Retina (tissue), 1 donor: Measurements from ENCODE around the gene RSAD2.
A peak's percentile ranks its signal among the peaks of the same experiment; 100 is the strongest.
"Not testable (repeated sequence)": the region's sequence is repeated elsewhere in the genome, so short reads cannot be mapped to it uniquely, and the experiment has no call there.

Experiments
- DNase-seq: peaks from one replicate; pipeline ENCODE4 v3.0.0-alpha.2; 2016

Gene RSAD2, protein sequence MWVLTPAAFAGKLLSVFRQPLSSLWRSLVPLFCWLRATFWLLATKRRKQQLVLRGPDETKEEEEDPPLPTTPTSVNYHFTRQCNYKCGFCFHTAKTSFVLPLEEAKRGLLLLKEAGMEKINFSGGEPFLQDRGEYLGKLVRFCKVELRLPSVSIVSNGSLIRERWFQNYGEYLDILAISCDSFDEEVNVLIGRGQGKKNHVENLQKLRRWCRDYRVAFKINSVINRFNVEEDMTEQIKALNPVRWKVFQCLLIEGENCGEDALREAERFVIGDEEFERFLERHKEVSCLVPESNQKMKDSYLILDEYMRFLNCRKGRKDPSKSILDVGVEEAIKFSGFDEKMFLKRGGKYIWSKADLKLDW

DNA sequence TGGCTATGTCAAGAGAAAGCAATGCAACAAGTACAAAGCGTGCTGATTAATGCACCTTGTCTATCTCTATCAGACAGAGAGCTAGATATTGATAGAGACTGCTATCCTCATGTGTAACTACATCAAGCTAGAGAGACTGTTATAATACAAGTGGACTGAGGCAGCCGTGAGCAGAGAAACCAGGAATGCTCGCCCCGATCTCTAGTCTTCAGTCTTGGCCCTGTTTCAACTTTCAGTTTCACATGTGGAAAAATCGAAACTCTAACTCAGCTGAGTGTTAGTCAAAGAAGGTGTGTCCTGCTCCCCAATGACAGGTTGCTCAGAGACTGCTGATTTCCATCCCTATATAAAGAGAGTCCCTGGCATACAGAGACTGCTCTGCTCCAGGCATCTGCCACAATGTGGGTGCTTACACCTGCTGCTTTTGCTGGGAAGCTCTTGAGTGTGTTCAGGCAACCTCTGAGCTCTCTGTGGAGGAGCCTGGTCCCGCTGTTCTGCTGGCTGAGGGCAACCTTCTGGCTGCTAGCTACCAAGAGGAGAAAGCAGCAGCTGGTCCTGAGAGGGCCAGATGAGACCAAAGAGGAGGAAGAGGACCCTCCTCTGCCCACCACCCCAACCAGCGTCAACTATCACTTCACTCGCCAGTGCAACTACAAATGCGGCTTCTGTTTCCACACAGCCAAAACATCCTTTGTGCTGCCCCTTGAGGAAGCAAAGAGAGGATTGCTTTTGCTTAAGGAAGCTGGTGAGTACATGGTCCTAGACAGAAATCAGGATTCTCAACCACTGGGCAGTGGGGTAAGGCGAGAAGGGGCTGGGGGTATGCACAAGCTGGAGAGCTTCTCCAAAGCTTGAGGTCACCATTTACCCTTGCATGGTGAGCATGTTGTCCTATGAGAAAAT lies at the start of gene RSAD2:
TSS of gene RSAD2 (plus strand) at position 376 of the 903 bp plus-strand sequence. CDS start at position 400, 24 bp downstream.
- DNase-seq = no peak

DNA sequence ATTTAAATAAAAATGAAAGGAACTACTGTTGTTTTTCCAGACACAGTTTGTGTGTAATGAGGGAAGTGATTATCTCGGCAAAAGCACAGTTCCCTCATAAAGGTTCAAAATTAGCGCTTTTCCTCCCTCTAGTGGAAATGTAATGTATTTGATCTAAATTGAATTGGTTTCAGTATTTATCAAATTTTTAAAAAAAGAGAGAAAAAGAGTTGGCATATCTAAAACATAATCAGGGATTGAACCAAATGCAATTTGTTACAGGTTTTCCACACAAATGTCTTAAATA lies 49.3 kb upstream of the RSAD2 start:
- no peak for DNase-seq

DNA sequence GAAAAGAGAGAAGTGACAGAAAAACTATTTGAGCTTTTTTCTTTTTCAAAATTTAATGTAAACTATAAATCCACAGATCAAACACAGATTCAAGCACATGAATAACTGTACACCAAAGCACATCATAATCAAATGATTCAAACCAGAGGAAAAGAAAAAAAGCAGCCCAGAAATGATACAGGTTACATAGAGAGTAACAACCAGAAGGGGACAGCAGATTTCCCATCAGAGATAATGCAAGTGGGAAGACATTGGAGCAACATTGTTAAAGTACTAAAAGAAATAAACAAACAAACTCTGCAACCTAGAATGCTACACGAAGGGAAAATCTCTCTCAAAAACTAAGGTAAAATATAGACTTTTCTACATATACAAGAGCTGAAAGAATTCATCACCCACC lies 46.3 kb upstream of the RSAD2 start:
- DNase-seq = no peak

DNA sequence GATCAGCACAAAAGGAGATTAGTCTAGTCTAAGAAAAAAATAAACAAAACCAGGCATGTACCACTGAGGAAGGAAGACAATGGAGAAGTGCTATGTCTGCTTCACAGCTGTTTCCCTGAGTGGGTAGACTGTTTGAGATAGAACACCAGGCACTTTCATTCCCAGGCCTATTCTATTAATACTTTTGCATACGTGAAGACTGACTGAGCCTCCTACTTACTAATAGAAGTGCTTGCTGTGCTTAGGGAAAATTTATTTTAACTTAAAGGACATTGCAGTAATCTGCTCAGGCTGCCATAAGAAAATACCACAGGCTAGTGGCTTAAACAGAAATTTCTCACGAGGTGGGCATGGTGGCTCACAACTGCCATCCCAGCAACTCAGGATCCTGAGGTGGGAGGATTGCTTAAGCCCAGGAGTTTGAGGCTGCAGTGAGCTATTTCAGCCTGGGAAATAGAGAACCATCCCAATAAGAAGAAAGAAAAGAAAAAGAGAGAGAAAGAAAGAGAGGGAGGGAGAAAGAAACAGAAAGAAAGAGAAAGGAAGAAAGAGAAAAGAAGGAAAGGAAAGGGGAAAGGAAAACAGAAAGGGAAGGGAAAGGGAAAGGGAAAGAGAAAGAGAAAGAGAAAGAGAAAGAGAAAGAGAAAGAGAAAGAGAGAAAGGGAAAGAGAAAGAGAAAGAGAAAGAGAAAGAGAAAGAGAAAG lies 44.8 kb upstream of the RSAD2 start:
- no peak for DNase-seq

- no peak for DNase-seq
Measured at GRCh38 chr2:6833300-6833604, 44.3 kb upstream of the RSAD2 start.

GRCh38 chr2:6834163-6834562 lies 43.4 kb upstream of the RSAD2 start:
- no peak for DNase-seq

GRCh38 chr2:6835467-6835866 lies 42.1 kb upstream of the RSAD2 start:
- DNase-seq = no peak

DNA sequence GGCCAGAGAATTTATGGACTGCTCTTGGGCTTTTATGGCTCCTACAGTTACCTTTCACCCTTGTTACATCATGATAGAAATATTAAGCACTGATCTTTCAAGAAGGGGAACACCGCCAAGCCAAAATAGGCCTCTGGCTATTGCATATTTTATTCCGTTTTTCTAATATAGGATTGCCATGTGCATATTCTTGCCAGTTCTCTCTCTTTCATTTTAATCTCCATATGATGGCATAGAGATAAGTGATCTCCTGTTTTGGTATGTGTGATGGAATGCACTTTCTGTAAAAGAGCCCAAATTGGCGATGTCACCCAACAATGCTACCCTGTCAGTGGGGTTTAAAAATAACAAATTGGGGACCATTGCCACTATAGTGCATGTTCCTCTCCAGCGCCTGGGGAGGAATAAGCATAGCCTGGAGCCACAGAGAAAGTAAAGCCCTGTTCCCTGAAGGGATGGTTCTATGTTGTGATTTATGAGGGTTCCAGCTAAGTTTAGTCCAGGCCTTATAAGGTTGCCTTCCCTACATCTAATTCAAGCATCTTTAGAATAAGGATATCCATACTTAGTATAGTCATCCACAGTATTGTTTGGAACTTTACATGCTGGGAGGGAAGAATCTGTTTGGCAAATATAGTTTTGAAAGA lies 38.8 kb upstream of the RSAD2 start:
- no peak for DNase-seq

DNA sequence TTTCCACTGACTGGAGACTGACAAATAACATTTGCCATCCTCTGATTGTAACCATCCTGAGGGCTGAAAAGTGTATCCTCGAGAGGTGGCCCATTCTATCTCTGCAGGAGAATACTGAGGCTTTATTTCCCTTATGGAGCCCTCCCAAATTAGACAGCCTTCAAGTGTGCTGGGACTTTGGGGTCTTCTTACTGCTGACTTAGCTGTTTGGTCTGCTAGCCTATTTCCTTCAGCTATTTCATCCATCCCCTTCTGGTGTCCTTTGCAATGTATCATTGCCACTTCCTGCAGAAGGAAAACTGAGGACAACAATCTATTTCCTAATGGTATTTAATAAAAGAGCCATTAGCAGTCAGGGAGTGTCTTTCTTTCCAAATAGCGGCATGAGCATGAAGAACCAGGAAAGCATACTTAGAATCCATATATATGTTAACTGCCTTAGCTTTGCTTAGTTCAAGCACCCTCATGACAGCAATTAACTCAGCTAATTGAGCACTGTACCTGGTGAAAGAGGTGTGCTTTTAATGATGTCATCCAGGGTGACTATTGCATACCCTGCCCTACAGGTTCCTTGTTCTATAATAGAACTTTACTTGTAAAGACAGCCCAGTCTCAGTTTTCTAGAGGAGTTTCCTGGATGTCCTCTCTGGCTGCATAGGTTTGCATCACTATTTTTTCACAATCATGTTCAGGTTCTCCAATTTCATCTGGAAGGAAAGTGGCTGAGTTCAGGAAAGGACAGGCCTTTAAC lies 35.9 kb upstream of the RSAD2 start:
- DNase-seq = no peak

GRCh38 chr2:6845312-6845711 lies 32.3 kb upstream of the RSAD2 start:
- DNase-seq = peak; percentile 32

- DNase-seq = no peak
Measured at GRCh38 chr2:6845903-6846302, 31.7 kb upstream of the RSAD2 start.

- DNase-seq = no peak
Measured at GRCh38 chr2:6846540-6846939, 31.0 kb upstream of the RSAD2 start.

DNA sequence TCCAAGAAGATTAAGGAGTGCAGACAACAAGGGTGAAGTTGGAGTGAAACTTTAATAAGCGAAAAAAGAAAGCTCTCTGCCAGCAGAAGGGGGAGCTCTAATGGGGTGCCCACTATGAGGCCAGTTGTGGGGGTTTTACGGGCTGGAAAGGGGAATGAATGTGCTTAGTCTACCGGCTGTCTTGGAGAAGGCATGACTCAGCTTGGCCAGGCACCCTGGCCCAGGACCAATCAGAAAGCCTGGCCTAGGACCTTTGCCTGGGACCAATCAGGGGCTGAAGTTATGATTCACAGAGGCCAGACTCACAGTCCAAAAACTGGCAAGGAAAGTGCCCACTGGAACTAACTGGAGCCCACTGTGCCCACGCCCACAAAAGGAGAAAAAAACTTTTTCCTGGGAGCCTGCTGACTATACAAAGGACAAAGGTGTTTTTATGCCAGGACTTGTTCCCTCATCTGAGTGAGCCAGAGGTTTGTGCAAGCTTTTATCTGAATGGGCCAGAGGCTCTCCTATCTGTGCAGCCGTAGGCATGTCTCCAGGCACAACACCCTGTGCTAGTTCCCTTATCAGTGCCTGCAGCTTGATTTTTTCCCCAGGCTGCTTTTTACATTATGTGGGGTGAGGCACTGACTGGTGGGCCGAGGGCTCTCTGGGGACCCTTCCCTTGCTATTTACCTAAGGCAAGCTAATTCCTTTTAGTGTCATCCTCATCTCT lies 30.5 kb upstream of the RSAD2 start:
- no peak for DNase-seq

DNA sequence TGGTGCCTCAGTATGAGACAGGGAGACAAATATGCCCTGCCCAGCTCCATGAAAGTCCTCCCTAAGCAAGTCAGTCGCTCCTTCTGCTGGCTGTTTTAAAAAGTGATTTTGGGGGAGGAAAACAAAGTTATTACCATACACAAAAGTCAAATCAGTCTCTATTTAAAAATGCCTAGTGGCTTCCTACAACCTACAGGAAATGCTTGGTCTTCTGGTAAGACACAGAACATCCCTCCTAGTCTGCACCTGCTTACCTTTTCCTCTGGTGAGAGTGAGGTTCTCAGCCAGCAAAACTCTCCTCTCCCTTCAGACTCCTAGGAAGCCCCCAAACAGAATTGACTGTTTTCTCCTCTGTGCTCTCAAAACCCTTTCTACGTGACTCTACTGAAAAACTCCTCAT lies 25.4 kb upstream of the RSAD2 start:
- DNase-seq = no peak

DNA sequence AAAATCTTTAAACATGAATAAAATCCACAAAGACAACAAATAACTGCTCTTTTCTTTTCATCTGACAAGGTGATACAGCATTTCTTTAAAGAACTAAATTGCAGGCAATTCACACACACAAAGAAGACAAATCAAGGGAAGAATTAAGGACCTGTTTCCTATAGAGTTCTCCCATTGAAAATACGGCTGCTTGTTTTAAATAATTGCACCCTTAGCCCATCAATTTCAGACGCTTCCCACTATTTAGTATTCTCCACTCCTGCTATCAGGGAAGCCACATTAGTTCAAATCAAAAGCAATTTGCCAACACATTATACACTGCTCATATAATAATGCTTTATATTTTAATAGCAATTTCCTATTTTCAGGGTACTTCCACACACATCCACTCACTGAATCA lies 23.2 kb upstream of the RSAD2 start:
- DNase-seq = no peak

- DNase-seq = no peak
Measured at GRCh38 chr2:6855860-6856547, 21.6 kb upstream of the RSAD2 start.

DNA sequence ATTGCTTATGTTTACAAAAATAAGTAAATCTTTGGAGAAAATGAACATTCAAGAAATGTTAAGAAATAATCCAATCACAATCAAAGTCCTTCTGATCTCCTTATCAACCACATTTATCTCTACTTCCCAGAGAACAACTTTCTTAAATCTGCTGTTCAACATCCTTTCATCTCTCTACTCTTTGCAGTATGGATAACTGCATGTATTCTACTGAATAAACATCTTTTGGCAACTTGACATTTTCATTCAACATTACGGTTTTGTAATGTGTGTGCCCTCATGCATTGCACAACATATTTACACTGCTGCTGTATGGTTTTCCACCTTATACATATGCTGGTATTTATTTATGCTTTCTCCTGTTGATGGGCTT lies 21.0 kb upstream of the RSAD2 start:
- DNase-seq = no peak

- not testable (repeated sequence) for DNase-seq
Measured at GRCh38 chr2:6858466-6859027, 19.0 kb upstream of the RSAD2 start.

DNA sequence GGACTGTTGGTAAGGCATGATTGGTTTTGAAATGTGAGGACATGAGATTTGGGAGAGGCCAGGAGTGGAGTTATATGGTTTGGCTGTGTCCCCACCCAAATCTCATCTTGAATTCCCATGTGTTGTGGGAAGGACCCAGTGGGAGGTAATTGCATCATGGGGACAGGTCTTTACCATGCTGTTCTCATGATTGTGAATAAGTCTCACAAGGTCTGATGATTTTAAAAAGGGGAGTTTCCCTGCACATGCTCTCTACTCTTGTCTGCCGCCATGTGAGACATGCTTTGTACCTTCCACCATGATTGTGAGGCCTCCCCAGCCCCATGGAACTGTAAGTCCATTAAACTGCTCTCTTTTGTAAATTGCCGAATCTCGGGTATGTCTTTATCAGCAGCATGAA lies 17.3 kb upstream of the RSAD2 start:
- no peak for DNase-seq

GRCh38 chr2:6863792-6864191 lies 13.8 kb upstream of the RSAD2 start:
- peak; percentile 60 for DNase-seq

DNA sequence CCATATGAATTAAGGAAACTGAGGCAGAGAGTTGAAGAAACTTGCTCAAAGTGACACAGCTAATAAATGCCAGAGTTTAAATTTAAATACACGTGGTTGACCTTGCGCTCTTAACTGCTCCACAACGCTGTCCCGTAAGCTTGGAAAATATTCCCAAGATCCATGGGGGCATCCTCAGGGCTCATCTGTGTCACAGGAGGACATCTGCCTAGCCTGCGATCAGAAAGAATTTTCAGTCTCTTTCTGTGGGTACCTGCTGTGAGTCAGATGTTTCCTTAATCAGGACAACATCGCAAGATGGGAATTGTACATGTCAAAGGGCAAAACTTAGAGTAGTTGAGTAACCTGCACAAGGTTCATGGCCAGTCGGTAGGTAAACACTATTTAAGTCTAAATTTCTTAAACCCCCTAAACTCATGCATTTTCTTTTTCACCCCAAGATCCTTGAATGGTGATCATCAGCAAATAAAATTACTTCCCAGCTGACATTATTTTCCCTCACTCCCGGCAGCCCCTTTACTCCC lies 13.3 kb upstream of the RSAD2 start:
- no peak for DNase-seq
